GM12878 (cell line): ENCODE results near the gene ATG4B.

Experiments used
- CEBPB ChIP-seq, 2 experiments: fragments of 150-350 bp in 1 of 2; IDR thresholded peaks; 2 replicates each; pipeline ENCODE4 v1.6.1; 2012 to 2014; ENCODE audit warnings: low read depth in 2 of 2, low read length in 2 of 2, borderline replicate concordance in 1 of 2, inconsistent platforms in 1 of 2
- CTCF ChIP-seq, 3 experiments: IDR thresholded peaks in 2 of 3; conservative IDR thresholded peaks in 1 of 3; 2 replicates each; pipeline ENCODE4 v1.5.1; 2011; ENCODE audit warnings: low read depth in 3 of 3, low read length in 3 of 3, mild to moderate bottlenecking in 3 of 3, control low read depth in 2 of 3, moderate library complexity in 2 of 3, inconsistent platforms in 1 of 3, mixed read lengths in 1 of 3; ENCODE audit not compliant: control insufficient read depth in 2 of 3, insufficient read depth in 1 of 3; ENCODE audit errors: extremely low read depth in 1 of 3
- EGR1 ChIP-seq, 2 experiments: IDR thresholded peaks; 1 replicate in 1 of 2; 2 replicates in 1 of 2; pipeline ENCODE4 v1.6.1; 2011 to 2012; ENCODE audit warnings: low read depth in 2 of 2, low read length in 2 of 2, borderline replicate concordance in 1 of 2, mild to moderate bottlenecking in 1 of 2, moderate library complexity in 1 of 2
- EP300 ChIP-seq, 2 experiments: fragments of 150-350 bp in 1 of 2; IDR thresholded peaks; 2 replicates each; pipeline ENCODE4 v1.6.1; 2011 to 2012; ENCODE audit warnings: low read depth in 2 of 2, low read length in 2 of 2, borderline replicate concordance in 1 of 2, improper control_type of control experiment in 1 of 2, inconsistent platforms in 1 of 2; ENCODE audit not compliant: control insufficient read depth in 1 of 2
- EZH2 ChIP-seq: IDR thresholded peaks from 2 replicates; pipeline ENCODE4 v1.6.1; 2012; ENCODE audit warnings: low read depth, mild to moderate bottlenecking, control low read depth, inconsistent platforms, low read length, borderline replicate concordance; ENCODE audit not compliant: control insufficient read depth
- RELA ChIP-seq: fragments of 450-650 bp; IDR thresholded peaks from 2 replicates; pipeline ENCODE4 v1.8.0; 2014; ENCODE audit warnings: borderline replicate concordance; ENCODE audit not compliant: partially characterized antibody
- TF ChIP-seq, protein P1 (sequence below): IDR thresholded peaks from 2 replicates; pipeline ENCODE4 v1.6.1; 2012; ENCODE audit warnings: low read length, inconsistent platforms
- TF ChIP-seq, protein P2 (sequence below): fragments of 450-650 bp; formaldehyde crosslinking; IDR thresholded peaks from 2 replicates; pipeline ENCODE4 v1.4.0; 2020; ENCODE audit warnings: mild to moderate bottlenecking, moderate library complexity

- TF ChIP-seq RELA (no peak), CEBPB (IDR thresholded peaks at IDR 0.05; ENCODE audit: borderline replicate concordance in 1 of 2, low read depth in 2 of 2, low read length in 2 of 2) (no peak), EZH2 (no peak), EGR1 (IDR thresholded peaks at IDR 0.05; ENCODE audit: borderline replicate concordance in 1 of 2, low read depth in 2 of 2, low read length in 2 of 2) (no peak), EP300 (IDR thresholded peaks at IDR 0.05; ENCODE audit: borderline replicate concordance in 1 of 2, control insufficient read depth in 1 of 2, low read depth in 2 of 2, low read length in 2 of 2) (no peak), CTCF (IDR thresholded peaks at IDR 0.05 in 2 of 3, conservative IDR thresholded peaks at IDR 0.05 in 1 of 3; ENCODE audit: control insufficient read depth in 2 of 3, extremely low read depth in 1 of 3, insufficient read depth in 1 of 3, low read depth in 3 of 3, low read length in 3 of 3) (no peak)
- TF ChIP-seq, protein P1, sequence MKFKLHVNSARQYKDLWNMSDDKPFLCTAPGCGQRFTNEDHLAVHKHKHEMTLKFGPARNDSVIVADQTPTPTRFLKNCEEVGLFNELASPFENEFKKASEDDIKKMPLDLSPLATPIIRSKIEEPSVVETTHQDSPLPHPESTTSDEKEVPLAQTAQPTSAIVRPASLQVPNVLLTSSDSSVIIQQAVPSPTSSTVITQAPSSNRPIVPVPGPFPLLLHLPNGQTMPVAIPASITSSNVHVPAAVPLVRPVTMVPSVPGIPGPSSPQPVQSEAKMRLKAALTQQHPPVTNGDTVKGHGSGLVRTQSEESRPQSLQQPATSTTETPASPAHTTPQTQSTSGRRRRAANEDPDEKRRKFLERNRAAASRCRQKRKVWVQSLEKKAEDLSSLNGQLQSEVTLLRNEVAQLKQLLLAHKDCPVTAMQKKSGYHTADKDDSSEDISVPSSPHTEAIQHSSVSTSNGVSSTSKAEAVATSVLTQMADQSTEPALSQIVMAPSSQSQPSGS, result no peak
- TF ChIP-seq, protein P2, sequence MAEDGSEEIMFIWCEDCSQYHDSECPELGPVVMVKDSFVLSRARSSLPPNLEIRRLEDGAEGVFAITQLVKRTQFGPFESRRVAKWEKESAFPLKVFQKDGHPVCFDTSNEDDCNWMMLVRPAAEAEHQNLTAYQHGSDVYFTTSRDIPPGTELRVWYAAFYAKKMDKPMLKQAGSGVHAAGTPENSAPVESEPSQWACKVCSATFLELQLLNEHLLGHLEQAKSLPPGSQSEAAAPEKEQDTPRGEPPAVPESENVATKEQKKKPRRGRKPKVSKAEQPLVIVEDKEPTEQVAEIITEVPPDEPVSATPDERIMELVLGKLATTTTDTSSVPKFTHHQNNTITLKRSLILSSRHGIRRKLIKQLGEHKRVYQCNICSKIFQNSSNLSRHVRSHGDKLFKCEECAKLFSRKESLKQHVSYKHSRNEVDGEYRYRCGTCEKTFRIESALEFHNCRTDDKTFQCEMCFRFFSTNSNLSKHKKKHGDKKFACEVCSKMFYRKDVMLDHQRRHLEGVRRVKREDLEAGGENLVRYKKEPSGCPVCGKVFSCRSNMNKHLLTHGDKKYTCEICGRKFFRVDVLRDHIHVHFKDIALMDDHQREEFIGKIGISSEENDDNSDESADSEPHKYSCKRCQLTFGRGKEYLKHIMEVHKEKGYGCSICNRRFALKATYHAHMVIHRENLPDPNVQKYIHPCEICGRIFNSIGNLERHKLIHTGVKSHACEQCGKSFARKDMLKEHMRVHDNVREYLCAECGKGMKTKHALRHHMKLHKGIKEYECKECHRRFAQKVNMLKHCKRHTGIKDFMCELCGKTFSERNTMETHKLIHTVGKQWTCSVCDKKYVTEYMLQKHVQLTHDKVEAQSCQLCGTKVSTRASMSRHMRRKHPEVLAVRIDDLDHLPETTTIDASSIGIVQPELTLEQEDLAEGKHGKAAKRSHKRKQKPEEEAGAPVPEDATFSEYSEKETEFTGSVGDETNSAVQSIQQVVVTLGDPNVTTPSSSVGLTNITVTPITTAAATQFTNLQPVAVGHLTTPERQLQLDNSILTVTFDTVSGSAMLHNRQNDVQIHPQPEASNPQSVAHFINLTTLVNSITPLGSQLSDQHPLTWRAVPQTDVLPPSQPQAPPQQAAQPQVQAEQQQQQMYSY (CRISPR knock-in tag), result no peak
Measured at GRCh38 chr2:241648453-241648852, 11.0 kb downstream of the ATG4B start.
